GM23248 (cell line): ENCODE results near the gene PPFIBP1. TPM values are rescaled to one million over a fixed set of nuclear protein-coding genes. Genes with fewer than 3 reads are reported as not detected.
"Not testable (repeated sequence)": the region's sequence is repeated elsewhere in the genome, so short reads cannot be mapped to it uniquely, and the experiment has no call there.

ENCODE experiments used
- DNase-seq: peaks from one replicate; pipeline ENCODE4 v3.0.0-alpha.2; 2015
- H2AFZ ChIP-seq: fragments of 200-600 bp; sonication (generic); 2 replicates; pipeline ENCODE4 v1.6.1; 2016; ENCODE audit warnings: antibody characterized with exemption
- H3F3A ChIP-seq: fragments of 200-600 bp; sonication (generic); 2 replicates; pipeline ENCODE4 v1.6.1; 2016; ENCODE audit warnings: mild to moderate bottlenecking, antibody characterized with exemption, mixed run types; ENCODE audit not compliant: insufficient read depth
- H3K27ac ChIP-seq: fragments of 200-600 bp; sonication (generic); 2 replicates; pipeline ENCODE4 v1.5.1; 2016; ENCODE audit warnings: mild to moderate bottlenecking
- H3K27me3 ChIP-seq: fragments of 200-600 bp; sonication (generic); replicated peaks from 2 replicates; pipeline ENCODE4 v1.6.1; 2016; ENCODE audit warnings: mild to moderate bottlenecking; ENCODE audit not compliant: insufficient read depth
- H3K36me3 ChIP-seq: fragments of 200-600 bp; sonication (generic); 2 replicates; pipeline ENCODE4 v1.6.1; 2016; ENCODE audit warnings: low read depth, mild to moderate bottlenecking
- H3K4me1 ChIP-seq: fragments of 200-600 bp; sonication (generic); 2 replicates; pipeline ENCODE4 v1.6.1; 2016; ENCODE audit warnings: mild to moderate bottlenecking; ENCODE audit not compliant: insufficient read depth
- H3K4me2 ChIP-seq: fragments of 200-600 bp; sonication (generic); one replicate; pipeline ENCODE4 v1.6.1; 2016; ENCODE audit warnings: mild to moderate bottlenecking; ENCODE audit not compliant: unreplicated experiment
- H3K4me3 ChIP-seq: fragments of 200-600 bp; sonication (generic); 2 replicates; pipeline ENCODE4 v1.5.1; 2016; ENCODE audit warnings: mild to moderate bottlenecking
- H3K79me2 ChIP-seq: fragments of 200-600 bp; sonication (generic); 2 replicates; pipeline ENCODE4 v1.6.1; 2016; ENCODE audit warnings: mild to moderate bottlenecking; ENCODE audit not compliant: insufficient read depth
- H3K9ac ChIP-seq: fragments of 200-600 bp; sonication (generic); 2 replicates; pipeline ENCODE4 v1.6.1; 2016; ENCODE audit warnings: mild to moderate bottlenecking
- H3K9me2 ChIP-seq: fragments of 200-600 bp; sonication (generic); 2 replicates; pipeline ENCODE4 v1.6.1; 2016; ENCODE audit warnings: mixed run types, mild to moderate bottlenecking, moderate library complexity; ENCODE audit not compliant: insufficient read depth
- H3K9me3 ChIP-seq: fragments of 200-600 bp; sonication (generic); one replicate; pipeline ENCODE4 v1.6.1; 2017; ENCODE audit warnings: low read depth
- H4K20me1 ChIP-seq: fragments of 200-600 bp; sonication (generic); 2 replicates; pipeline ENCODE4 v1.6.0; 2016; ENCODE audit not compliant: insufficient read depth
- EZH2 ChIP-seq: fragments of 200-600 bp; sonication (generic); IDR thresholded peaks from 2 replicates; pipeline ENCODE4 v1.6.1; 2018; ENCODE audit warnings: antibody characterized with exemption, mild to moderate bottlenecking; ENCODE audit not compliant: insufficient read depth, poor library complexity, severe bottlenecking
- EZH2phosphoT487 ChIP-seq: fragments of 200-600 bp; sonication (generic); IDR thresholded peaks from 2 replicates; pipeline ENCODE4 v1.6.1; 2018; ENCODE audit warnings: antibody characterized with exemption, moderate library complexity, mild to moderate bottlenecking, low read depth; ENCODE audit not compliant: insufficient read depth
- WGBS, 2 experiments: methylation state at CpG; one replicate each; pipeline ENCODE4 v1.1.6; 2015 to 2017; ENCODE audit warnings: low lambda C conversion rate in 2 of 2, low coverage in 1 of 2; ENCODE audit errors: missing lambda C conversion rate in 2 of 2; 5-methylcytosine and 5-hydroxymethylcytosine counted together
- in situ Hi-C: fragments of 300-500 bp; cut with MboI; formaldehyde crosslinking; loops from 2 replicates; pipeline ENCODE4 v1.15.0; 2020
- polyA plus RNA-seq: library from polyadenylated mRNA; unstranded; fragments of >200 nt; fragmentation: Nextera tagmentation; extraction: Ambion mirVana; gene quantifications from 2 replicates; pipeline ENCODE4 v1.2.1, GENCODE V29; 2016
- total RNA-seq: library from RNA; depleted of rRNA; stranded (reverse); fragments of >200 nt; shearing (Covaris generic); gene quantifications from 2 replicates; pipeline ENCODE4 v1.2.3, GENCODE V29; 2014

Gene PPFIBP1
- total and polyA plus RNA-seq, 2 experiments from 2014 or later, result 86.0 to 101 TPM

DNA sequence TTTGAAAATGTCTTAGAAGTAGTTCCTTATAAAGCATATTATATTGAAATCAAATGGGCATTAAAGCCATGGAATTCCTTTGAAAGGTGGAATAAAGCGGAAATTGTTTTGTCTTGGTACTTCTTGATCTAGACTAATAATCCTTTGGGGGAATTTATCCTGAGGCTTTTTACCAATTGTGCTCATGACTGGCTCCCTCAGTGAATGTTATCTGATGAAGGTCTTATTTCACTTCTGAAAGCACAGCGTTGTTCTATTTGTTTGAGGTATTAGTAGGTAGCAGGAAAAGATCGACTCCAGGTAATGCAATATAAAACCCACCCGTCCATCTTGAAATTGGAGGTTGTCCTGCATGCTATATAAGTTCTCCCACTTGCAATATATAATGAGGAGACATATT lies 64.8 kb downstream of the PPFIBP1 start:
- no peak overlapping the region for H2AFZ ChIP-seq
- no peaks in the 10 kb centered on the region for H3K27me3 ChIP-seq
- no peaks in the 10 kb centered on the region for H4K20me1 ChIP-seq
- DNase-seq, result no peak
- H3K9me3 ChIP-seq, result no peaks in the 10 kb centered on the region
- H3K4me2 ChIP-seq, result no peak overlapping the region
- H3K79me2 ChIP-seq, result peaks cover 100% of the 10 kb centered on the region
- peak overlapping the region; percentile 40; the same call in 1 of the 2 replicates for H3K4me3 ChIP-seq
- 0 out of 2 replicates have a peak, but pooled peaks cover 9% of the 10 kb centered on the region for H3K36me3 ChIP-seq
- H3K9me2 ChIP-seq, result no peaks in the 10 kb centered on the region
- no peak overlapping the region for H3K27ac ChIP-seq
- H3K9ac ChIP-seq, result no peak overlapping the region
- H3F3A ChIP-seq, result 0 out of 2 replicates have a peak, but pooled peaks cover 26% of the 10 kb centered on the region
- 96% methylated on average over 4 of the region's 4 CpGs for WGBS, 2 experiments
- H3K4me1 ChIP-seq, result peaks cover 17% of the 10 kb centered on the region
- no peak for TF ChIP-seq EZH2phosphoT487
- no peak for TF ChIP-seq EZH2
- in situ Hi-C loops, result no loop called here

GRCh38 chr12:27589419-27589818 lies 65.4 kb downstream of the PPFIBP1 start:
- TF ChIP-seq EZH2phosphoT487, result no peak
- no peak for TF ChIP-seq EZH2
- Histone ChIP-seq H3K9me3 (no peaks in the 10 kb centered on the region), H3K9me2 (no peaks in the 10 kb centered on the region), H3K27ac (no peak overlapping the region), H3K79me2 (peaks cover 100% of the 10 kb centered on the region), H3F3A (0 out of 2 replicates have a peak, but pooled peaks cover 27% of the 10 kb centered on the region), H3K4me1 (peaks cover 14% of the 10 kb centered on the region), H3K4me3 (no peak overlapping the region), H3K4me2 (no peak overlapping the region), H2AFZ (no peak overlapping the region), H3K36me3 (0 out of 2 replicates have a peak, but pooled peaks cover 4% of the 10 kb centered on the region), H4K20me1 (no peaks in the 10 kb centered on the region), H3K9ac (no peak overlapping the region), H3K27me3 (no peaks in the 10 kb centered on the region)
- DNase-seq, result no peak
- WGBS, 2 experiments, result 98 to 99% methylated on average over 4 of the region's 4 CpGs
- in situ Hi-C loops, result no loop called here

- Histone ChIP-seq H3K27ac (peak overlapping the region; percentile 59; the same call in 1 of the 2 replicates), H3K79me2 (peaks cover 99% of the 10 kb centered on the region), H3F3A (peaks cover 27% of the 10 kb centered on the region; the same call in 1 of the 2 replicates), H3K4me1 (peaks cover 25% of the 10 kb centered on the region)
- DNase-seq, H3K4me2 ChIP-seq, H3K9me3 ChIP-seq, H4K20me1 ChIP-seq, in situ Hi-C loops, H3K36me3 ChIP-seq, H3K9me2 ChIP-seq, H3K9ac ChIP-seq, H3K27me3 ChIP-seq, H2AFZ ChIP-seq, H3K4me3 ChIP-seq: not testable (repeated sequence)
- WGBS, 2 experiments, result 97 to 99% methylated on average over 3 of the region's 3 CpGs
Measured at GRCh38 chr12:27591698-27592097, 67.7 kb downstream of the PPFIBP1 start.

- Histone ChIP-seq H3K9ac (no peak overlapping the region), H4K20me1 (no peaks in the 10 kb centered on the region), H3K9me2 (no peaks in the 10 kb centered on the region), H3K4me1 (peaks cover 25% of the 10 kb centered on the region), H3K9me3 (no peaks in the 10 kb centered on the region), H2AFZ (no peak overlapping the region), H3K27me3 (no peaks in the 10 kb centered on the region), H3K4me2 (no peak overlapping the region), H3K79me2 (peaks cover 99% of the 10 kb centered on the region), H3F3A (peaks cover 27% of the 10 kb centered on the region; the same call in 1 of the 2 replicates), H3K4me3 (no peak overlapping the region), H3K36me3 (no peaks in the 10 kb centered on the region), H3K27ac (peak overlapping the region; percentile 59)
- DNase-seq, result peak; percentile 85
- TF ChIP-seq EZH2, result no peak
- TF ChIP-seq EZH2phosphoT487, result no peak
- WGBS, 2 experiments, result 53 to 57% methylated on average over 5 of the region's 5 CpGs
- in situ Hi-C loops, result no loop called here
Measured at GRCh38 chr12:27592548-27592947, 68.5 kb downstream of the PPFIBP1 start.

DNA sequence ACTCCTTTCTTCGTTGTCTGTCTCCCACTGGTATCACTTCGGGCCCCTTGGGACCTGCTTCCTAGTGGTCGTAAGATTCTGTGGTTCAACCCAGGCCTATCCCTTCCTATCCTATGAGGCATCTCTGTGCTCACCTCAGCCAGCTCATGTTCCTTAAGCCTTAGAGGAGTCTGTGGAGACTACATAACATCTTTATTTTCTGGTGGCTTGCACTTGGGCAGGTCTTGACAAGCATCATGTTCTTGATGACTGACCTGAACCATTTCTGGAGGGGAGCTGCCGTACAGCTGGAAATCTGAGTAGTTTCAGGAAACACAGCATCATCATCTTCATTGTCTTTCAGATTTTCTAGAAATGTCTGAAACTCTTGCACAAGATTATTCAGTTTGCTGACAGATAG lies 69.3 kb downstream of the PPFIBP1 start:
- WGBS, 2 experiments, result 92 to 100% methylated on average over 4 of the region's 4 CpGs

More for the DNA sequence above, 69.3 kb downstream of the PPFIBP1 start:
- no peak for DNase-seq
- Histone ChIP-seq H3K9me2 (no peaks in the 10 kb centered on the region), H3F3A (peaks cover 25% of the 10 kb centered on the region; the same call in 1 of the 2 replicates), H3K9ac (no peak overlapping the region), H3K9me3 (no peaks in the 10 kb centered on the region), H3K27me3 (no peaks in the 10 kb centered on the region), H3K4me2 (no peak overlapping the region), H3K4me1 (peaks cover 24% of the 10 kb centered on the region), H3K27ac (peak overlapping the region; percentile 59; the same call in 1 of the 2 replicates), H4K20me1 (no peaks in the 10 kb centered on the region), H2AFZ (no peak overlapping the region), H3K79me2 (peaks cover 99% of the 10 kb centered on the region), H3K4me3 (no peak overlapping the region), H3K36me3 (no peaks in the 10 kb centered on the region)
- TF ChIP-seq EZH2 (no peak), EZH2phosphoT487 (no peak)
- in situ Hi-C loops, result no loop called here
